ENCODE data around the gene CSN1S1.
"Not testable (repeated sequence)": the region's sequence is repeated elsewhere in the genome, so short reads cannot be mapped to it uniquely, and the experiment has no call there.

The CSN1S1 gene, protein sequence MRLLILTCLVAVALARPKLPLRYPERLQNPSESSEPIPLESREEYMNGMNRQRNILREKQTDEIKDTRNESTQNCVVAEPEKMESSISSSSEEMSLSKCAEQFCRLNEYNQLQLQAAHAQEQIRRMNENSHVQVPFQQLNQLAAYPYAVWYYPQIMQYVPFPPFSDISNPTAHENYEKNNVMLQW

DNA sequence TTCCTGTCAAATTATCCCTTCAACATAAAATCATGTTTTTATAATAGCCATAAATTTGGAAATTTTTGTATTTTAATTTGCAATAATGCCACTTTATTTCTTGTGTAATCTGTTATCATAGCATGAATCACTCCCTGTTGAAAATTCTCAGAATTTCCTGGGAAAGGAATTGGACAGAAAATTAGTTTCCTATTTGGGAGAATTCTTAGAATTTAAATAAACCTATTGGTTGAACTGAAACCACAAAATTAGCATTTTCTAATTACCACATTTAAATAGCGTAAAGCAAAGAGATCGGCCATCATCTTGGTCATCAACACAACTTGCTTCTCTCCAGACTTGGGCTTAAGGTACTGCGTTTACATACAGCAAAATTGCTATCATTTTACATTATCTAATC lies at the start of gene CSN1S1:
Gene CSN1S1, plus strand, starts transcription at position 301 of the 400 bp plus-strand sequence. CDS start 1,488 bp downstream, outside the sequence.
- DNase-seq (ENCODE audit: low read depth, low spot score), result no peak

DNA sequence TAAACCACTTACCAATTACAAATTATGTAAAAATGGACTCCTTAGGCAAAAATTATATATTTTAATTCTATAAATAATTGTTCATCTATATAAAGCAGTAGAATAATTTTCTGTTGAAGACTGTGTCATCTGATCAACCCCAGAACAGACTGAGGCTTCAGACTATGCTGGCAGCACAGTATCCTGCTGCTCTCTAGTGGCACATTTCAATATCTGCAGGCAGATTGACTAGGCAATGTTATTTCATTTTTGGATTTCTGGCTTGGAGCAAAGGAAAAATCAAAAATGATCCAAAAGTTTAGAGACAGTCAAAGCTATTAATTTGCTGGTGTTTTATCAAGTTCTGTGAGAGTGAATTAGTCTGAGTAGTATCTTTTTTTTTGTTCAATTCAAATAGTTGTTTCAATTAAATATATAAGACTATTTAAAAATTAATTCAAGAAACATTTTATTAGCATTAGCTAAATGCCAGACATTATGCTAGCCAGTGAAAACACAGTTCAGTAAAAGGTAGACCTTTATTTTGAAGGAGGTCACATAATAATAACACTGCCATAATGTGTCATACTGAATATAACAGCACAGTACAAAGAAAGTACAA lies 49.6 kb upstream of the CSN1S1 start:
- DNase-seq (ENCODE audit: low read depth, low spot score), result peak; percentile 1

DNA sequence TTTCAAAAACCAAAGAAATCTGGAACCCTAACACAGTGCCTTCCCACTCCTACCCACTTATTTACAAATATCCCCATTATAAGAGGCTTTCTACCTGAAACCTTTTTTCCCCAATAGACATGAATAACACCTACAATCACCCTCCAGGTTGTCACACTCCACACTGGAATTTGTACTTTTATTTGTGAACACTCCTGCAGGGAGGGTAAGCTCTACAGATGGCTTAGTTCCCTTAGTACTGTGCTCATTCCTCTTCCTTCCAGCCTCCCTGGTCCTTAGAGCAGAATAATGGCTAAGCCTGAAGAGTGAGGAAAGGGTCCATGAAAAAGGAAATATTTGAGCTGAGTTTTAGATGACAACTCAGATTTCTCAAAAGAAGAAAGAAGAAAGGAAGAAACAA lies 48.7 kb upstream of the CSN1S1 start:
- no peak for DNase-seq (ENCODE audit: low read depth, low spot score)

DNA sequence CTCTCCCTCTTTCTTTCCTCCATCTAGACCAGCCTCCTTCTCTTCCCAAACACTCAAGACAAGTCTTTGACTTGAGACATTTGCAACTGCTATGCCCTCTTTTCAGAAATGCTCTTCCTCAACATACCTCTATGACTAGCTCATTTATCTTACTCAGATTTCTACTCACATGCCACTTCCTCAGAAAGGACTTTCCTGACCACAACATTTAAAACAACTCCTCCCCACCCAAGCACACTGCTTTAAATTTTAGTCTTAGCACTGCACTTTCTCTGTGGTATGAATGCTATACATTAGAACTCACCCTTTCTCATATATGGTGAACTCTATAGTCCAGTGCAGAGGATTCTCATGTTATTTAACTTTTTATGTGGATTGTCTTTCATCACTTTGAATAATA lies 42.5 kb upstream of the CSN1S1 start:
- DNase-seq (ENCODE audit: low read depth, low spot score), result no peak

DNA sequence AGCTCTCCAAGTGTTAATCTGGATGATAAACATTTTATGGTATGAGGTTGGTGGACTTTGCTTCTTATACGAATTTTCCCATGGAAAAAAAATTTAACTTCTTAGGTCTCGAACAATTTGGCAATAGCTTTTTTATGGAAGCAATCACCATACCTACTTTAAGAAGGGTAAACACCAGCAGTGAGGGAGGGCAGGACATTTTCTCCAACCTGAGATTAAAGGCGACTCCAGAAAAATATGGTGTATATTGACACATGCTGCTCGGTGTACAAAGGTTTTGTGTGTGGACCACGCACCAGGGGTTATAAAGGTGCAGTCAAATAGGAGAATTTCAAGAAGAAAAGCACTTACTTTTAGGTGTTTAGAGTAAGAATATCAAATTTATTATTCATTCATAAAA lies 36.7 kb upstream of the CSN1S1 start:
- no peak for DNase-seq (ENCODE audit: low read depth, low spot score)

DNA sequence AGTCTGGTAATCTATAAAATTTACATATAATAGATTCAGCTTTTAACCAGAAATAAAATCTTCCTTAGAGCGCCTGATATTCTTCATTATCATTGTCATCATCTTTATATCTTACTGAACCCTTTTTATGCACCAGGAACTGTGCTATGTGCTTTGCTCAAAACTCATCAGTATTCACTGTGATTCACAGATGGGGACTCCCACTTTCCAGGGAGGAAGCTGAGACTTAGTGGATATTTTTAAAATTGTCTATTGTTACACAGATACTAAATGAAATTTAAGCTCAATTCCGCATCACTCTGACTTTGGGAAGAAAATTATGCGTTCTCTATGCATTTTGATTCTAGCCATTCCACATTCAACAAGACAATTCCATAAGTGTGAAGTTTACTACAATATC lies 36.1 kb upstream of the CSN1S1 start:
- no peak for DNase-seq (ENCODE audit: low read depth, low spot score)

DNA sequence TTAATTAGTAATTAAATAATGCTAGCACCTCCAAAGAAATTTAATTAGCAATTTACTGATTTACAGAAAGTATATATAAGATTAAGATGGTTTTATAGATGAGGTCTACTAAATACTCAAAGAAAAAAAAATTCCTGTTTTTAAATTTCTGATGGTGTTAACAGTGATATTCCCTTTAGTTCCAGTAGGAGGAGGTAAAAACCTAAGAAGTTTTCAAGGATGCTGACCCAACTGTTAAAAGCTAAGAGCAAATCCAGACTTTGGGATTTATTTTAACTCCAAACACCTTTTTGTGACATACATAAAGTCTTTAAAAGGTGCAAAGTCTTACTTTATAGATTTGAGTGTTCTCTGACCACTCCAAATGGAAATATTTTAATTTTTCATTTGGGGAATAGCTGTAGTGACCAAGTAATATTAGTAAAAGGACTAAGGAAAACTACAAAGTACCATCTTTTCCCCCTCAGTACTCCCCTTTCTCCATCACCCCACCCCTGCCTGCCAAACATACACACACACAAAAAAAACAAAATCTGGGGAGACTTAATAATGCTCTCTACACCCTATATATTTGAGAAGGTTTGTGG lies 34.2 kb upstream of the CSN1S1 start:
- no peak for DNase-seq (ENCODE audit: low read depth, low spot score)

DNA sequence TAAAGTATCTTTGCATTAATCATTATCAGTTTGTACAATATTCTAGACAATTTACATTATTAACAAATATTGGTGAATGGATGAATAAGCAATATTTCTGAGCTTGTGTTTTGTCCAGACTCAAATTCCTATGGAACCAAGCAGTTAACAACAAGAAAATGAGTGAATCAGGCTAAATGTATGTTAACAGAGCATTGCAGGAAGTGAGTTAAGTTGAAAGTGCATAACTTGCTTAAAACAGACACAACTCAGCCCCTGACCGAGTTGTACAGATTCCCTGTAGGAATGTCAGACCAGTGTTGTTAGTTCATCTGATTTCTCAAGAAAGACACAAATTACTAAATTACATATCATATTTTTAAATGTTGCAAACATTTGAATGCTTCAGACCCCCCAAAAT lies 23.7 kb upstream of the CSN1S1 start:
- DNase-seq (ENCODE audit: low read depth, low spot score), result no peak

DNA sequence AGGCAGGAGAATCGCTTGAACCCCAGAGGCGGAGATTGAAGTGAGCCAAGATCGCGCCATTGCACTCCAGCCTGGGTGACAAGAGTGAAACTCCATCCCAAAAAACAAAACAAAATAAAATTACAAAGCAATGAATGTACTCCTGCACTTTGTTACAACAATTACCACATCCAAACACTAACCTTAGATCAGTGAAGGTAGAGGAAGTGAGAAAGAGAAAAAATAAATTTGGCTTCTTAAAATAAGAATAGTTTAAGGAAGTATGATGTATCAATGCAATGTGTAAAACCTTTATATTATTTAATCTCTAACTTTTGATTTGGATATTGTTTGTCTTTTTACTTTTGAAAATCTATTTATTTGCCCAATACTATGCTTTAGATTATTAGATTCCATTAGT lies 21.7 kb upstream of the CSN1S1 start:
- DNase-seq (ENCODE audit: low read depth, low spot score), result no peak

DNA sequence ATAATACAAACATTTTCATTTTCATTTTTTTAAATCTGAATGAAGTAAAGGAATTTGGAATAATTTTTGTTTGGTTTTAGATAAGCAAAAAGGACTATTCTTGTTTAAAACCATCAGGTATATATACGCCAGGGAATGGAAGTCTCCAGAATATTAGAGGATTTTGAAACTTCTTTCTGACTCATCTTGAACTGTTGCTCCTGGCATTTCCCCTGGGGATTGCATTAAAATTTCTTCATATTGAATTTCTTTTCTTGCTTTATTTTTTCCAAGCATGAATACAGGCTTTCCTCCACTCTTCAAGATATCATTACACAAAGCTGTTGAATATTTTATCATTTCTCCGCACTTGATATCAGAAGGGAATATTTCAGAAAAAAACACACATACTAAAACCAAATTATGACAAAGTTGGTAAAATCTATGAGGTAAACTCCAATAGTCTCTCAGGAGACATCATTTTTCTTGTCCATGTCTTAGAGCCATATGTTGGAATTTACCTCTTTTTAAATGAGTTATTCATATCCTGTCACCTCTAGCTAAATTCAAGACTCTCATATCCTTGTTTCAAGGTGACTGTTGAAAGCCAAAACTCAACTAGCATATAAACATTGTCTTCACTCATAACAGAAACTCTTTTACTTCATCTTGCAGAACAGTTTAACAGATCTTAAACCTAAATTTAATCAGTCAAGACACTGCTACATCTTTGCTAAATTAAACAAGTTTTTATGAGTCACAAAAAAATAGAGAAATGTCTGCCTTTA lies 20.7 kb upstream of the CSN1S1 start:
- DNase-seq (ENCODE audit: low read depth, low spot score), result no peak

DNA sequence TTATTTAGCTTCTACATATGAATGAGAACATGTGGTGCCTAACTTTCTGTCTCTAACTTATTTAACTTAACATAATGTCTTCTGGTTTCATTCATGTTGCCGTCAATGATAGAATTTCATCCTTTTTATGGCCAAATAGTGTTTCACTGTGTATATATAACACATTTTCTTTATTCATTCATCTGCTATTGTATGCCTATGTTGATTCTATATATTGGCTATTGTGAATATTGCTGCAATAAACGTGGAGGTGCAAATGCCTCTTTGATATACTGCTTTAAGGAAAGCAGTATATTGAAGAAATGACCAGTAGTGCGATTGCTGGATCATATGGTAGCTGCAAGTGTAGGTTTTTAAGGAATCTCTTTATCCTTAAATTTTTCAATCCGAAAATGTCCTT lies 10.0 kb upstream of the CSN1S1 start:
- DNase-seq (ENCODE audit: low read depth, low spot score), result no peak

DNA sequence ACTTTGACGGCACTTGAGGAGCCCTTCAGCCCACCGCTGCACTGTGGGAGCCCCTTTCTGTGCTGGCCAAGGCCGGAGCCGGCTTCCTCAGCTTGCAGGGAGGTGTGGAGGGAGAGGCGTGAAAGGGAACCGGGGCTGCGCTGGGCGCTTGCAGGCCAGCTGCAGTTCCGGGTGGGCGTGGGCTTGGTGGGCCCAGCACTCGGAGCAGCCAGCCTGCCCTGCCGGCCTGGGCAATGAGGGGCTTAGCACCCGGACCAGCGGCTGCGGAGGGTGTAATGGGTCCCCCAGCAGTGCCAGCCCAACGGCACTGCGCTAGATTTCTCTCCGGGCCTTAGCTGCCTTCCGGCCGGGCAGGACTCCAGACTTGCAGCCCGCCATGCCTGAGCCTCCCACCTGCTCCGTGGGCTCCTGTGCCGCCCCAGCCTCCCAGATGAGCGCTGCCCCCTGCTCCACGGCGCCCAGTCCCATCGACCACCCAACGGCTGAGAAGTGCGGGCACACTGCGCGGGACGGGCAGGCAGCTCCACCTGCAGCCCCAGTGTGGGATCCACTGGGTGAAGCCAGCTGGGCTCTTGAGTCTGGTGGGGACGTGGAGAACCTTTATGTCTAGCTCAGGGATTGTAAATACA lies 7.0 kb upstream of the CSN1S1 start:
- DNase-seq (ENCODE audit: low read depth, low spot score), result not testable (repeated sequence)

DNA sequence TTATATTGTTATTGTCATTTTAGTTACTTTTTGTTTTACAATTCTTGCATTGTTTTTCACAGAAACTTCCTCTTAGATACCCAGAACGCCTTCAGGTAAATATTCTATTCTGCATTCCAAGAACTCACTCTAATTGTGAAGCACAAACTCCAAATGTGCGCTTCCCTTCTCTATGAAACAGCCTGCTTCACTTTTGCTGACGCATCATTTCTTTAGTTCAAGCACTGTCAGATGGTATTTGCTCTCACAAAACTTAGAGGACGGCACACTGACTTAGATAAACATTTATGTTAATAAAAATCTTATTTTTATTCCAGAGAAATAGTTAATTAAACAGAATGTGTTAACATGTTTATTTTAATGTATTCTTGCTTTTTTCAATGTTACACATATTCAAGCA lies 3.3 kb downstream of the CSN1S1 start:
- DNase-seq (ENCODE audit: low read depth, low spot score), result no peak

DNA sequence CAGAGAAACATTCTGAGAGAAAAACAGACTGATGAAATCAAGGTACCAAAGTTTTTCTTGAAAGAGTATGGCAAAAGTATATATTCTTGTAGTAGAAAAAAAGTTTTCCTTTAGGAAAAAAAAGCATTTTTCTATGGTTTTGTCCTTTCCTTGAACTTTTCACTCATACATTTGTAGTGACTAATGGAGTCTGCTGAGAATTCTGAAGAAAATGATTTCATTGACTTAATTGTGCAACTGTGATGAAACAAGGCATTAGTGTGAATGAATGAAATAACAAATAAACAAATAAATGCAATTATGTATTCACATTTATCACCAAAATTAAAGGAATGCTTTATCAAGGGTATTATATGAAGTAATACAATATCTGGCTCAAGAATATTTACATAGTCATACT lies 5.7 kb downstream of the CSN1S1 start:
- no peak for DNase-seq (ENCODE audit: low read depth, low spot score)

DNA sequence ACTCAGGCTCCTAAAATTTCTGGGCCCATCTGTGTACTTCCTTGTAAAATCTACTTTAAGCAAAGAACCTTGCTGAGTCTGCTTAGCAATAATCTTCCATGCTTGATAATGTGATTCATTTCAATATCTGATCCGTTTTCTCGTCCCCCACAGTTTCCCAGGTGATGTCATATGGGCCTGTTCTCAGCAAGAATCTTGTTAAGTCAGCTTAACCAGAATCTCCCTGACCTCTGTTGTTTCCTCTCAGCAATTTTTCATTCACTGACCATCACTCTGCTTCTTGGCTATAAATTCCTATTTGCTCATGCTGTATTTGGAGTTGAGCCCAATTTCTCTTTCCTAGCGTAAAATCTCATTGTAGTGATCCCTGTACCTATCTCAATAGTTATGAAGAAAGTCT lies 20.7 kb downstream of the CSN1S1 start:
- no peak for DNase-seq (ENCODE audit: low read depth, low spot score)

DNA sequence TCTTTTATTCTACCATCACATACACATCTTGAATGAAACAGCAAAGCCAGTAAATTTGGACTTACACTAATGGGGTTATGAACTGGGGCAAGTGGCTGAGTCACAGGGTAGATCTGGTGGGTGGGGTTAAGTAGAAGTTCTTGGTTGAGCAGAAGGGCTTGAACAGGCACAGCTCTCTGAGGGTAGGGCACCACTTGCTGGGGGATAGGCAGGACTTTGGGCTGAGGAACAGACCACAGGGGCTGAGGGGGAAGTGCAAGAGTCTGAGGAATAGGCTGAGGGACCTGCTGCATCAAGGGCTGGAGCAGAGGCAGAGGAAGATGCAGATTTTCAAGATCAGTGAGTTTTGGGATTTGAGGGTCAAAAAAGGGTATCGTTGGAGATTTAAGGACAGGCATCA lies 26.3 kb downstream of the CSN1S1 start:
- no peak for DNase-seq (ENCODE audit: low read depth, low spot score)

DNA sequence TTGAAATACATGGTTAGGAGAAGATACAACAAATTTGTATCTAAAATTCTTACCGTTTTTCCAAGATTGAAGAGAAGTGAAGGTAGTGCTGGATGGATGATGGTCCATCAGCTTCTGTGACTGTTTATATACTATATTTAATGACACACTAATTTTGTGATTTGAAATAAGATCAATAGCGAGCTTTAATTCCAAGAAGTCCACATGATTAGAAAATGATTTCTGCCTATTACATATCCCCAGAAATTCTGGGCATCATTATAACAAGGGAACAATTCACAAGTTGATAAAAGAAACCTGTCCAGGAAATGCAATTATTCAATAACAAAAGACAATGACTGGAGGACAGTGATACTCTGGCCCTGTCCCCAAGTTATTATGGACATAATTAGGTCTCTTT lies 34.8 kb downstream of the CSN1S1 start, which contains the start of gene CSN2:
Gene CSN2, minus strand, starts transcription at position 101 of the 400 bp plus-strand sequence. CDS start 4,733 bp downstream, outside the sequence.
- DNase-seq (ENCODE audit: low read depth, low spot score), result no peak

DNA sequence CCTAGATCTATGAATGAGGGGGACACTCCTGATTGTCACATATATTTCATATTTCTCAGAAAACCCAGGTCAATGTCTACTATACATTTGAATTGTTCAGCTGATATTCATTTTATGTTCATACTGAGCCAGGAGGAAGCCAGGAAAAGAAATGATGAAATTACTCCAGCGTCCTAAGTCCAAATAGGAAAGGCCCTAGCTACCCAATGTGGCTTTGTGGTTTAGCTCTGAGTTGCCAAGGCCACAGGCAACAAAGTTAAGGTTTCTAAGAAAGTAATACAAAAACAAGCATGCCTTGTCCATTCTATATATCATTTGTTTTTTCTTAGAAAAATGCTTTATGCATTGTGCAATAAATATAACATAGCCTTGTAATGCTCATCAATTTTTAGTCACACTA lies 39.2 kb downstream of the CSN1S1 start:
- DNase-seq (ENCODE audit: low read depth, low spot score), result no peak

DNA sequence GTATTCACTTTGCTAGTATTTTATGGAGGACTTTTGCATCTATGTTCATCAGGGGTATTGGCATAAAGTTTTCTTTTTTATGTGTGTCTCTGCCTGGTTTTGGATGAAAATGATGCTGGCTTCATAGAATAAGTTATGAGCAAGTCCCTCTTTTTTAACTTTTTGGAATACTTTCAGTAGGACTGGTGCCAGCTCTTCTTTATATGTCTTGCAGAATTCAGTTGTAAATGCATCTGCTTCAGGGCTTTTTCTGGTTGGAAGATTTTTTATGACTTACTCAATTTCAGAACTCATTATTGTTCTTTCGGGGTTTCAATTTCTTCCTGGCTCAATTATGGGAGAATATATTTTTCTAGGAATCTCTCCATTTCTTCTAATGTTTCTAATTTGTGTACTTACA lies 43.8 kb downstream of the CSN1S1 start:
- DNase-seq (ENCODE audit: low read depth, low spot score), result no peak

DNA sequence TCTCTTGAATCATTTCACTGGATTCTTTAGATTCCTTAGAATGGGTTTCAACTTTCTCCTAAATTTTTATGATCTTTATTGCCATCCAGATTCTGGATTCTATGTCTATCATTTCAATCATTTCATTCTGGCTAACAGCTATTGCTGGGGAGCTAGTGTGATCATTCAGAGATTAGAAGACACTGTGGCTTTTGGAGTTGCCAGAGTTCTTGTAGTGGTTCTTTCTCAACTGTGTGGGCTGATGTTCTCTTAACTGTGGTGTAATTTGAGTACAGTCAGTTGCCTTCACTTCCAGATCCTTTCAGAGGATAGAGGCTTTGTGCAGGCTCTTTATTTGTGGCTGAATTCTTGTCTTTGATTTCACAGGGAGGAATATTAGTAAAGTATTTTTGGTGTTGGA lies 46.7 kb downstream of the CSN1S1 start:
- no peak for DNase-seq (ENCODE audit: low read depth, low spot score)

DNA sequence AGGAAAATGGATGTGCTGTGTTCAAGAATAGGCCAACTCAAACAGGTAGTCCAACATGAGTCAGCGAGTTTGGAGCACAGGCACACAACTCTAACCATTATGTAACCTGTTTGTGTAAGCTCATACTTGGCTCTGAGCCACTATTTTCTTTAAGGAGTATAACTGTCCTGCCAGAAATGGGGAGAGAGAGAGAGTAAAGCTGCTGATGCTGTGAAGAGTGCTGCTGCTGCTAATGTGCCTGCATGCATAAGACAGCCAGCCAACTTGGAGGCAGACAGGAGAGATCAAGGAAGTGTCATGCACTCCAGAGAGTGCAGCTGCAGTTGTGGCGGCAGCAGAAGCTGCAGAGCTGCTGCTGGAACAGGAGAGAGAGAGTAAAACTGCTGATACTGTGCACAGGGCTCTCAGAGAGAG lies 53.2 kb downstream of the CSN1S1 start:
- DNase-seq (ENCODE audit: low read depth, low spot score), result no peak

DNA sequence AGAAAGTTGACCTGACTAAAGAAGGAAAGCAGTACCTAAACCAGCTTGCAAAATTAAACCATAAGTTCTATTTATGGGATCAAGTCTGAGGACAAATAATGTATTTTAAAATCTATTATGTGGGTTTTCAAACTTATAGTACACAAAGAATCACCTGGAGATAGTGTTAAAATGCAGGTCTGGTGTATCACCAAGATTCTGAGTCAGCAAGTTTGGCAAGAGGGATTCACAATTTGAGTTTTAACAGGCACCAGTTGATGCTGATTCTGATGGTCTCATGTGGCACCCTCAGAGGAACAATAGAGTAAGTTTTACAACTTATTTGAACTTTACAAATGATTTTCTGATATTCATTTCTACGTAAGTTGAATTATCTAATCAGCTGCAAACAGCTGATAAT lies 55.8 kb downstream of the CSN1S1 start:
- no peak for DNase-seq (ENCODE audit: low read depth, low spot score)

Measured in ELF-1 (cell line).